Measurements from ENCODE around the gene SHISAL2A. TPM values are rescaled to one million over a fixed set of nuclear protein-coding genes. Genes with fewer than 3 reads are reported as not detected.

Gene SHISAL2A
- polyA plus RNA-seq, 1 donor from 2014 or later, result not detected

DNA sequence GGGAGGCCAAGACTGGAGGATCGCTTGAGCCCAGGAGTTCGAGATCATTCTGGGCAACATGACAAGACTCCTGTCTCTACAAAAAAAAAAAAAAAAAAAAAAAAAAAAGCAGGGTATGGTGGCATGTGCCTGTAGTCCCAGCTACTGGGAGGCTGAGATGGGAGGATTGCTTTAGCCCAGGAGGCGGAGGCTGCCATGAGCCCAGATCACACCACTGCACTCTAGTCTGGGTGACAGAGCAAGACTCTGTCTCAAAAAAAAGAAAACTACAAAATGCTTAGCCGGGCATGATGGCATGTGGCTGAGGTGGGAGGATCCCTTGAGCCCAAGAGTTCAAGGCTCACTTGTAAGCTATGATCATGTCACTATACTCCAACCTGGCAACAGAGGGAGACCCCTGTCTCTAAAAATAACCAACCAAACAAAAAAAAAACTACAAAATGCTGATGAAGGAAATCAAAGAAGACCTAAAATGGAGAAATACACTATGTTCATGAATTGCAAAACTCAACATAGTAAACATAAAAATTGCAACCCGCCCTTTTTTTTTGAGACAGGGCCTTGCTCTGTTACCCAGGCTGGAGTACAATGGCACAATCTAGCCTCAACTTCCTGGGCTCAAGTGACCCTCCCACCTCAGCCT lies 20.4 kb downstream of the SHISAL2A start:
- Histone ChIP-seq H3K9me2 (ENCODE audit: insufficient read depth, low read length) (no peaks in the 10 kb centered on the region), H4K20me1 (ENCODE audit: insufficient read depth) (no peaks in the 10 kb centered on the region), H3K27me3 (ENCODE audit: insufficient read depth, low read depth, low read length) (no peaks in the 10 kb centered on the region), H3K36me3 (ENCODE audit: insufficient read depth, low read length) (no peaks in the 10 kb centered on the region), H3K79me2 (replicated peaks; ENCODE audit: insufficient read depth, low read length) (no peaks in the 10 kb centered on the region), H3K27ac (ENCODE audit: low read length) (no peak overlapping the region), H3K9ac (ENCODE audit: low read length) (no peak overlapping the region), H3K9me3 (ENCODE audit: low read length) (no peaks in the 10 kb centered on the region), H3F3A (ENCODE audit: insufficient read depth, low read length, poor library complexity, severe bottlenecking) (no peaks in the 10 kb centered on the region), H3K4me3 (ENCODE audit: low read length) (no peak overlapping the region), H3K4me2 (ENCODE audit: low read length) (no peak overlapping the region), H2AFZ (ENCODE audit: low read depth, low read length) (no peak overlapping the region)
- TF ChIP-seq TAF1 (IDR thresholded peaks at IDR 0.05; ENCODE audit: low read depth) (no peak), EZH2 (IDR thresholded peaks at IDR 0.05; ENCODE audit: borderline replicate concordance, insufficient read depth, low read length, poor library complexity, severe bottlenecking) (no peak), CTCF (IDR thresholded peaks at IDR 0.05; ENCODE audit: poor library complexity, severe bottlenecking) (no peak), REST (IDR thresholded peaks at IDR 0.05; ENCODE audit: borderline replicate concordance) (no peak), SMC3 (conservative IDR thresholded peaks at IDR 0.05; ENCODE audit: poor library complexity) (no peak), RAD21 (conservative IDR thresholded peaks at IDR 0.05) (no peak), POLR2AphosphoS5 (IDR thresholded peaks at IDR 0.05) (no peak), MXI1 (conservative IDR thresholded peaks at IDR 0.05; ENCODE audit: poor library complexity, severe bottlenecking) (no peak), EP300 (conservative IDR thresholded peaks at IDR 0.05; ENCODE audit: poor library complexity, severe bottlenecking) (no peak)

DNA sequence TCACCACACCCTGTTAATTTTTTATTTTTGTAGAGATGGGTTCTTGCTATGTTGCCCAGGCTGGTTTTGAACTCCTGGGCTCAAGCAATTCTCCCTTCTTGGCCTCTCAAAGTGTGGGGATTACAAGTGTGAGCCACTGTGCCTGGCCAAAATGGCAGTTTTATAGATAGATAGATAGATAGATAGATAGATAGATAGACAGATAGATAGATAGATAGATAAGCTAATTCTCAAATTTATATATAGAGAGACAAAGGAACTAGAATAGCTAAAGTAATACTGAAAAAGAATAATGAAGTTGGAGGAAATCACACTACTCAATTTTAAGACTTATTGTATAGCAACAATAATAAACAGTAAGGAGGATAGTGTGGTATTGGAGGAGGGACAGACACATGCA lies 21.1 kb downstream of the SHISAL2A start:
- Histone ChIP-seq H2AFZ (ENCODE audit: low read depth, low read length) (no peak overlapping the region), H3K9me3 (ENCODE audit: low read length) (no peaks in the 10 kb centered on the region)

More for the DNA sequence above, 21.1 kb downstream of the SHISAL2A start:
- Histone ChIP-seq H3K79me2 (replicated peaks; ENCODE audit: insufficient read depth, low read length) (no peaks in the 10 kb centered on the region), H3K4me3 (ENCODE audit: low read length) (no peak overlapping the region), H4K20me1 (ENCODE audit: insufficient read depth) (no peaks in the 10 kb centered on the region), H3K36me3 (ENCODE audit: insufficient read depth, low read length) (no peaks in the 10 kb centered on the region), H3K4me2 (ENCODE audit: low read length) (no peak overlapping the region), H3K27ac (ENCODE audit: low read length) (no peak overlapping the region), H3K27me3 (ENCODE audit: insufficient read depth, low read depth, low read length) (no peaks in the 10 kb centered on the region), H3K9me2 (ENCODE audit: insufficient read depth, low read length) (no peaks in the 10 kb centered on the region), H3F3A (ENCODE audit: insufficient read depth, low read length, poor library complexity, severe bottlenecking) (no peaks in the 10 kb centered on the region), H3K9ac (ENCODE audit: low read length) (no peak overlapping the region)
- no peak for TF ChIP-seq EZH2 (IDR thresholded peaks at IDR 0.05; ENCODE audit: borderline replicate concordance, insufficient read depth, low read length, poor library complexity, severe bottlenecking)
- TF ChIP-seq POLR2AphosphoS5 (IDR thresholded peaks at IDR 0.05), result no peak
- no peak for TF ChIP-seq RAD21 (conservative IDR thresholded peaks at IDR 0.05)
- no peak for TF ChIP-seq SMC3 (conservative IDR thresholded peaks at IDR 0.05; ENCODE audit: poor library complexity)
- no peak for TF ChIP-seq TAF1 (IDR thresholded peaks at IDR 0.05; ENCODE audit: low read depth)
- TF ChIP-seq MXI1 (conservative IDR thresholded peaks at IDR 0.05; ENCODE audit: poor library complexity, severe bottlenecking), result no peak
- TF ChIP-seq EP300 (conservative IDR thresholded peaks at IDR 0.05; ENCODE audit: poor library complexity, severe bottlenecking), result no peak
- no peak for TF ChIP-seq CTCF (IDR thresholded peaks at IDR 0.05; ENCODE audit: poor library complexity, severe bottlenecking)
- TF ChIP-seq REST (IDR thresholded peaks at IDR 0.05; ENCODE audit: borderline replicate concordance), result no peak
